ENCODE results near the gene YWHAB.

The YWHAB gene

DNA sequence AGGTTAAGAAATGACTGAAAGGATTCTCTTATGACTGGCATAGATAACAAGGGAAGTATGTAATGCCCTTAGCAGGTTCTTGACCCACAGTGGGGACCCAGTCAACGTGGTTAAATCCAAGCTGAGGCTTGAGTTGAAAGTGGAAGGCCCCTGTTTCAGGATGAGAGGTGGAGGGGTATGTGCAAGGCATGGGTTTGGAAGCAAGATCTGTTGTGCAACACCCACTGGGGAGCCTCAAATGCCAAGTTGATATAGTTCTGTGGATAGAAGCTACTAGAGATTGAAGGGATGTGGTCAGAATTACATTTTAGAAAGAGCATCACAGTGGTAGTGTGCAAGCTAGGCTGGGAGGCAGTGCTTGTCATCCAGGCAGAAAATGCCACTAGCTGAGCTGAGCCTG lies 29.4 kb downstream of the YWHAB start:
- DNase-seq, result no peak

- DNase-seq, result no peak
These were observed 31.1 kb downstream of the YWHAB start for GRCh38 chr20:44916586-44916985.

DNA sequence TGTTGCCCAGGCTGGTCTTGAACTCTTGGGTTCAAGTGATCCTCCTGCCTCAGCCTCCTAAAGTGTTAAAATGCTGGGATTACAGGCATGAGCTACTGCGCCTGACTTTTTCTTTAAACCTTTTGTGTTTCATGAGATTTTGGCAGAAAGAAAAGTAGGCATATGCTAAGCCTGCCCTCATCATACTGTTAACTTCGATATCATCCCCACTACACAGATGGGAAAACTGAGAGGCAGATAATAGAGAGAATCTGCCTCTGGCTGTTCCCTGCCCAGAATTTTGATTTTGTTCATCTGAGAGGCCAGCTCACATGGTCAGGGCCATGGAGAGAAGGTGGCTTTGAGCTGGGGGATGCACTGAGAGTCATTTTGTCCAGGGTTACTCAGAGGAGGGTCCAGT lies 31.9 kb downstream of the YWHAB start:
- no peak for DNase-seq

- DNase-seq, result no peak
These were observed 32.8 kb downstream of the YWHAB start for GRCh38 chr20:44918342-44918741.

- no peak for DNase-seq
These were observed 33.3 kb downstream of the YWHAB start for GRCh38 chr20:44918761-44919160.

DNA sequence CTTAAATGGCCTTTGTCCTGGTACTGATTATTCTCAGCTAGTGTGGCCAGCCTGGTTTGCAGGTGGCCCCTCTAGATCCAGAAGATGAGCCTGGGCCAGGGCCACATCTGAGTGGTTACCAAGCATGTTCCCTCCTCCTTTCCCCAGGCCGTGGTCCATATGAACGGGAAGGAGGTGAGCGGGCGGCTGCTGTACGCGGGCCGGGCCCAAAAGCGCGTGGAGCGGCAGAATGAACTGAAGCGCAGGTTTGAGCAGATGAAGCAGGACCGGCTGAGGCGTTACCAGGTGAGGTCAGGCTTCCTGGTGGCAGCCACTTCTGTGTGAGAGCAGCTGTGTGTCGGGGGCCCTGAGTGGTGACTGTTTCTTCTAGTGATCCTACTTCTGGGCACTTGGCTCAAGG lies 35.9 kb downstream of the YWHAB start:
- DNase-seq, result no peak

DNA sequence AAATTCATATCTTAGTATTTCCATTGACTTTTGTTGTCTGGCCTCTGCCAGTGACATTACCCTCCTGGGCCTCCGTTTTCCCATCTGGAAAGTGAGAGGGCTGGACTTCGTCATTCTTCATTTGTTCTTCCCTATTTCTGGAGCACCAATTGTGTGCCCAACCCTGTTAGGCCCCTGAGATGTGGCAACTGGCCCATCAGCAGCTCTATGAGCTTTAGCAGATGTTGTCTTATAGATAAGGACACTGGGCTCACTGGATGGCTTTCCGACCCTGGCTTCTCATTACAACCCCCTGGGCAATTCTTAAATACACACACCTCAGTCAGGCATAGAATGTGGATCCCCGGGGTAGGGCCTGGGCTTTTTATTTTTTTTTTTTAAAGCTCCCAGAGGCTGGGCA lies 39.0 kb downstream of the YWHAB start:
- no peak for DNase-seq

- DNase-seq, result no peak
These were observed 43.1 kb downstream of the YWHAB start for GRCh38 chr20:44928595-44928994.

DNA sequence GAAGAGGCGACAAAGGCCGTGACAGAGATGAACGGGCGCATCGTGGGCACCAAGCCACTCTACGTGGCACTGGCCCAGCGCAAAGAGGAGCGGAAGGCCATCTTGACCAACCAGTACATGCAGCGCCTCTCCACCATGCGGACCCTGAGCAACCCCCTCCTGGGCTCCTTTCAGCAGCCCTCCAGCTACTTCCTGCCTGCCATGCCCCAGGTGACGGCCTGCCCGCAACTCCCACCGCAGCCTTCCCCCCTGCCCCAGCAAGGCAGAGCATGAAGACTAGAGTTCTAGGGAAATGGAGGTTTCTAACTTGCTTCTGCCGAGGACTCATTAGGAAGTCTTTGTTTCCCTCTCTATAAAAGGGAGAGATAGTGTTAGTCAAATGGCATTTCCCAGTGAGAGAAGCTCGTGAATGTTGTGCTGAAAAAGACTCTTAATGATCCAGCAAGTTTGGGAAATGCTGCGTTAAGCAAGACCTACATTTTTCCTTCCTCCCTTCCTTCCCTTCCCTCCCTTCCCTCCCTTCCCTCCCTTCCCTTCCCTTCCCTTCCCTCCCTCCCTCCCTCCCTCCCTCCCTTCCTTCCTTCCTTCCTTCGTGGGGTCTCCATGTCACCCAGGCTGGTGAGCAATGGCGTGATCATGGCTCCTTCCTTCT lies 45.1 kb downstream of the YWHAB start:
- no peak for DNase-seq

DNA sequence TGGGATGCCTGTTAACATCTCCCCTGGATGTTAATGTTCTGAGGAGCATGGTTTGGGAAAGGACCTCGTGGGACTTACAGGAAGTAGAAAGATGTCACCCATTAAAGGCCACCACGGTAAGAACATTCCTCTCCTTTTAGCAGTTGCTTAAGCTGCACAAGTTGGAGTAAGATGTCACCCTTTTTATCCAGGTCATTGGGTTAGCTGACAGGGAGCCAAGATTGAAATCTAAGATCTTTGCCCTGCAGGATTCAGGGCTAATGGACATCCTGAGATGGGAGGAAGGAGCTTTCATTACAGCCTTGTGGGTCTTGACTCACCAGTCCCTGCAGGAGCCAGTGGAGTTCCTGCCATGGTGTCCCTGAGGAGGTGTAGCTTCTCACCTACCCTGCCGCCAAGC lies 46.4 kb downstream of the YWHAB start:
- DNase-seq, result no peak

- no peak for DNase-seq
These were observed 47.4 kb downstream of the YWHAB start for GRCh38 chr20:44932916-44933315.

DNA sequence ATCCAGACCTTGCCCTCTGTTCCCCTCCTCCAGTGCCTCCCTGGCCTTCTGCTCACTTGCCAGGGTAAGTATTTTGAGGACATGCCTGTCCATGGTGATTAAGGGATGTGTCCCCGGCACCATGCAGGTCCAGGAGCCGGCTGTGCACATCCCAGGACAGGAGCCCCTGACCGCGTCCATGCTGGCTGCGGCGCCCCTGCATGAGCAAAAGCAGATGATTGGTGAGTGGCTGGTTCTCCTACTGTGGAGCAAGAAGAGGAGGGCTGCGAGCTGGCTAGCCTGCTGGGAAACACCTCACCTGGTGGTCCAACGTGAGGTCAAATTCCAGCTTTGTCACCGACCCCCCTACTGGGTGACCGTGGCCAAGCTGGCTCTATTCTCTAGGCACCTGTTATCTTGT lies 51.0 kb downstream of the YWHAB start:
- DNase-seq, result no peak

GRCh38 chr20:44938637-44939036 lies 53.1 kb downstream of the YWHAB start:
- no peak for DNase-seq

DNA sequence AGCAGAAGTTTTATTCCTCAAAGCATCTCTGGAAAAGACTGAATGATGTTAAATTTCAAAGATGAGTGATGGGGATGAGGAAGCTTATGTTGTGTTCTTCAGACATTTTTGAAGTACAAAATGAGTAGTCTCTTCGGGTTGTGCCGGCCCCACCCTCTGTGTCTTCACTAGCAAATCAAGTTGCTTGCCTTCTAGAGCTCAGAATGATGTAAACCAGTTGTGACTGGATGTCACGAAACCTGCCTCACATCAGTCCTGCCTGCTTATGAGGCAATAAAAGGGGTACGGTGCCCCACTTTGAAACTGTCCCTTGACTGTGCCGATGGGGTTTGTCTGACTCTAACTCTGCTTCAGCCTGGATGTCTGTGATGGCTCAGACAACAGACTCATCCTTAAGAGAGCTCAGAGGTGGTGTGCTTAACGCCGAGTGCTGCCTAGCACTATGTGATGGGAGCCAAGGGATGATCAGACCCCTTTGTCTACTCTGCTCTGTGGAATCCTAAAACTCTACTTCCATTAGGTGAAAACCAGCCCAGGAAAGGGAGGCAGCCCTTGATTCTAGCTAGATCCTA lies 55.7 kb downstream of the YWHAB start:
- no peak for DNase-seq

DNA sequence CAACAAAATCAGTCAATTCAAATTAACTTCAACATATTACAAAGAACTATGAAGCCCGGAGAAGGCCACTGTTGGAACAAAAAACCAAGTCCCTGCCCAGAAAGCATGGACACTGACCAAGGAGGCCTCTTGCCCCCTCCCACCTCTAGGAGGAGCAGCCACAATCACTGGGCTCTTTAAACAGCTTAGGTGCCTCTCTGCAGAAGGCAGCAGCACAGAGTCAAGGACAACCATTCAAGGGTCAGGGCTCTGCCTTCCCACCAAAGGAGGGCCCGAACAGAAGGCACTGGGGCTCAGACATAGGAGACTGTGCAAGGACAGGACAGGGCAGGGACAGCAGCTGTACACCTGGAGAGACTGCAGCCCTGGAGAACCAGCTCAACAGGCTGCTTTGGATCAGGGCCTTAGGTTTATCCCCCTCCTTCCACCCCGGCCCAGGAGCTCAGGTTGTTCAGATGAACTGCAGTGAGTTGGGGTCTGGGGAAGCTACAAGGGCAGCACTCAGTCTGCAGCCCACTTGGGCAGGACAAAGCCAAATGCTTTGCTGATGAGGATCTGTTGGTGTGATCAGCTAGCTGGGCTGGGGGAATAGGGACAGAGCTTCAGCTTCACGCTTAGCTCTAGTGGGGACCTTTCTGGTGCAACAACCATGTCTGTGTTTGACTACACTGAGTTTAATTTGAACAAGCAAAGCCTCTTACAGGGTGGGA lies 56.9 kb downstream of the YWHAB start:
- DNase-seq, result no peak

- DNase-seq, result no peak
These were observed 58.3 kb downstream of the YWHAB start for GRCh38 chr20:44943828-44944227.

DNA sequence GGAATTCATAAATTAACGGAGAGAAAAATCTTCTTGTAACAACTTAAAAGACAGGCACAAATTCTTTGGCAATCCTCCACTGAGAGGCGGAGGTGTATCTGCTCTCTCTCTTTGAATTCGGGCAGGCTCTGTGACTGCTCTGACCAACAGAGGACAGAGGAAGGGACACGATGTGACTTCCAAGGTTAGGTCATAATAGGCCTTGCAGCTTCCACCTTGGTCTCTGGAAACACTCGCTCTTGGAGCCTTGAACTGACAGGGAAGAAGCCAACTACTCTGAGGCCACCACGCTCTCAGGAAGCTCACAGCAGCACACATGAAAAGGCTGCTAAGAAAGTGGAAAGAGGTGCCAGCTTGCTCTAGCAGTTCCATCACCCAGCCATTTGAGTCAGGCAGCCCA lies 59.8 kb downstream of the YWHAB start:
- no peak for DNase-seq

GRCh38 chr20:44946271-44946852 lies 60.9 kb downstream of the YWHAB start:
- DNase-seq, result no peak

GRCh38 chr20:44948107-44948506 lies 62.6 kb downstream of the YWHAB start:
- no peak for DNase-seq

- DNase-seq, result no peak
These were observed 63.0 kb downstream of the YWHAB start for GRCh38 chr20:44948513-44948912.

DNA sequence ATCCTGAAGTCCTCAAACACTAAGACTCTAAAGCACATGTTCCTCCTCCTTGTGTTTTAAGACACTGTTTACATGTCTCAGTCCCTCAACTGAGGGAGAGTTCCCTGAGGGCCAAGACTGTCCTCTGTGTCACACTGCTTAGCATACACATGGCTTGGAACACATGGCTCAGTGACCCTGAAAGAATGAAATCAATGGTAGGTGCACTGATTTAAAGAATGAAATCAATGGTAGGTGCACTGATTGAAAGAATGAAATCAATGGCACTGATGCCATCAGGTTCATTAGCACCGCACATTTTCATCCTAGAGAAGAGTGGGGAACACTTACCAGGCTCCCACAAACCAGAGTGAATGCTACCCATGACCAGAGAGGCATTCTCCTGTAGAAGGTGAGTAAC lies 64.9 kb downstream of the YWHAB start:
- DNase-seq, result no peak

DNA sequence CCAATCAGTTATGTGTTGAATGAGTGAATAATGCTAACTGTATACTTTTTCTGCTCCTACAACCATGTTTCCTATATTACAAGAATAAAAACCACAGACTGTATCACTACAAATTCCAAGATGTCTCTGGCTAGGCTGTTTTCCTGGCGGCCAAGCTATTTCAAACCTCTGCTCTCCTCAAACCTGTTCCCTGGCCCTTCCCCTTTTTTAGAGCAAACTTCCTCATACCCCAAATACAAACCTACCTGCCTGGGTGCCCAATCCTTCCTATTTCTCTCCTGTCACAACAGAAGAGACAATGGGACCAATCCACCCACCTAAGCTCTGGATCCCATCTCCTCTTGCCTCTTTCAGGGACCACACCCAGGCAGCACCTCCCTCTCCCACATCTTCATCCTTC lies 67.2 kb downstream of the YWHAB start:
- no peak for DNase-seq

GRCh38 chr20:44954211-44954610 lies 68.7 kb downstream of the YWHAB start:
- DNase-seq, result no peak

GRCh38 chr20:44955270-44955669 lies 69.8 kb downstream of the YWHAB start:
- no peak for DNase-seq
